Transverse colon (tissue), 4 donors: ENCODE results near the gene ATP6V1C2. TPM values are rescaled to one million over a fixed set of nuclear protein-coding genes. Genes with fewer than 3 reads are reported as not detected.

Experiments
- DNase-seq: peaks from one replicate; pipeline ENCODE4 v3.0.0-alpha.2; 2019
- H3K27ac ChIP-seq, 4 donors: fragments of 200-600 bp; sonication (generic); 2 replicates each; pipeline ENCODE4 v1.5.1; 2016 to 2018; ENCODE audit warnings: inconsistent platforms in 4 of 4
- H3K27me3 ChIP-seq: fragments of 200-600 bp; sonication (generic); 2 replicates; pipeline ENCODE4 v1.5.1; 2017; ENCODE audit warnings: inconsistent platforms
- H3K36me3 ChIP-seq, 4 donors: fragments of 200-600 bp; sonication (generic); 2 replicates each; pipeline ENCODE4 v1.5.1; 2017 to 2019; ENCODE audit warnings: inconsistent platforms in 4 of 4
- H3K4me1 ChIP-seq, 4 donors: fragments of 200-600 bp; sonication (generic); 2 replicates each; pipeline ENCODE4 v1.5.1; 2017 to 2020; ENCODE audit warnings: inconsistent platforms in 4 of 4
- H3K4me3 ChIP-seq, 4 donors: fragments of 200-600 bp; sonication (generic); 1 replicate in 1 of 4; 2 replicates in 3 of 4; pipeline versions ENCODE4 v1.5.1 to v1.6.1; 2017 to 2019; ENCODE audit warnings: inconsistent platforms in 4 of 4
- H3K9me3 ChIP-seq, 2 donors: fragments of 200-600 bp; sonication (generic); 2 replicates each; pipeline ENCODE4 v1.5.1; 2017 to 2019; ENCODE audit warnings: inconsistent platforms in 2 of 2
- CTCF ChIP-seq, 5 experiments: fragments of 200-600 bp in 3 of 5; fragments of 450-650 bp in 2 of 5; sonication (generic) in 3 of 5; IDR thresholded peaks; 1 replicate in 2 of 5; 2 replicates in 3 of 5; pipeline ENCODE4 v1.5.1; 2016 to 2017; ENCODE audit warnings: antibody characterized with exemption in 5 of 5, inconsistent platforms in 3 of 5, mild to moderate bottlenecking in 2 of 5, moderate library complexity in 1 of 5
- EP300 ChIP-seq: sonication (generic); formaldehyde crosslinking; IDR thresholded peaks from one replicate; pipeline ENCODE4 v1.6.1; 2017; ENCODE audit warnings: antibody characterized with exemption, low read depth
- POLR2A ChIP-seq: fragments of 450-650 bp; IDR thresholded peaks from one replicate; pipeline ENCODE4 v1.6.1; 2016; ENCODE audit warnings: antibody characterized with exemption, mild to moderate bottlenecking, moderate library complexity
- POLR2AphosphoS5 ChIP-seq, 3 donors: sonication (generic); formaldehyde crosslinking; IDR thresholded peaks; one replicate each; pipeline ENCODE4 v1.6.1; 2016; ENCODE audit warnings: antibody characterized with exemption in 3 of 3
- WGBS, 2 donors: methylation state at CpG; one replicate each; pipeline ENCODE4 v1.1.5; 2018; ENCODE audit warnings: low coverage in 1 of 2; 5-methylcytosine and 5-hydroxymethylcytosine counted together
- in situ Hi-C, 4 donors: fragments of 200-750 bp; cut with MboI; loops; one replicate each; pipeline versions ENCODE4 v1.15.0 to v1.15.1; 2017; ENCODE audit warnings: low sequenced_read_pairs in 3 of 4, low pct_ligation_motif_present in 1 of 4, low pct_unique_long_range_greater_than_20kb in 1 of 4
- intact Hi-C: fragments of 100-400 bp; cut with DNase I; formaldehyde crosslinking; loops from one replicate; pipeline ENCODE4 v1.15.1; 2023; ENCODE audit warnings: low total_unique reads
- total RNA-seq, 4 donors: library from RNA; depleted of rRNA; stranded (reverse); fragments of >200 nt; gene quantifications; one replicate each; pipeline ENCODE4 v1.1.0, GENCODE V29; 2016

Gene ATP6V1C2
- total RNA-seq, 4 donors from 2014 or later = 0.48 to 43.0 (median 1.2) TPM

- no peak overlapping the region for H3K4me3 ChIP-seq
- no peaks in the 10 kb centered on the region for H3K36me3 ChIP-seq
- peaks cover 0 to 10% (median 4%) of the 10 kb centered on the region in 4 donors for H3K4me1 ChIP-seq
- peak; percentile 37 for DNase-seq
- H3K27me3 ChIP-seq = peaks cover 10% of the 10 kb centered on the region
- H3K27ac ChIP-seq = no peak overlapping the region
- 70% methylated on average over 8 of the region's 8 CpGs; no CpG with 5 or more reads in 1 of the 2 donors for WGBS, 2 donors
- intact Hi-C loops (loop anchor here (10.0 kb wide), 1 partner anchor 85 kb away; the partner anchor contains the start of gene KCNF1), in situ Hi-C loops (loop anchor here in 3 of 4 donors (10.0 to 25.0 kb wide), 3 partner anchors 75 to 607 kb away; no protein-coding TSS in a partner anchor)
- TF ChIP-seq POLR2A (no peak), POLR2AphosphoS5 (IDR thresholded peaks at IDR 0.05) (no peak), EP300 (no peak), CTCF (IDR thresholded peaks at IDR 0.05) (no peak)
- no peaks in the 10 kb centered on the region for H3K9me3 ChIP-seq
Observed at GRCh38 chr2:10830203-10830602, 108.8 kb downstream of the ATP6V1C2 start.

- no peak for TF ChIP-seq CTCF (IDR thresholded peaks at IDR 0.05)
- TF ChIP-seq POLR2AphosphoS5 (IDR thresholded peaks at IDR 0.05) = no peak
- no peak for TF ChIP-seq POLR2A
- TF ChIP-seq EP300 = no peak
- WGBS, 2 donors = 78% methylated on average over 30 of the region's 30 CpGs; no CpG with 5 or more reads in 1 of the 2 donors
- in situ Hi-C loops (loop anchor here in 3 of 4 donors (10.0 to 25.0 kb wide), 3 partner anchors 74 to 606 kb away; no protein-coding TSS in a partner anchor), intact Hi-C loops (loop anchor here (10.0 kb wide), 1 partner anchor 84 kb away; the partner anchor contains the start of gene KCNF1)
- Histone ChIP-seq H3K4me3 (no peak overlapping the region), H3K4me1 (peaks cover 0 to 15% (median 7%) of the 10 kb centered on the region in 4 donors), H3K36me3 (no peaks in the 10 kb centered on the region), H3K27me3 (peaks cover 10% of the 10 kb centered on the region), H3K27ac (no peak overlapping the region), H3K9me3 (no peaks in the 10 kb centered on the region)
- DNase-seq = no peak
Observed at GRCh38 chr2:10830641-10831399, 109.4 kb downstream of the ATP6V1C2 start.

GRCh38 chr2:10831400-10831985 is 110.1 kb downstream of the ATP6V1C2 start:
- no peak for TF ChIP-seq CTCF (IDR thresholded peaks at IDR 0.05)
- no peak for TF ChIP-seq POLR2A
- no peak for TF ChIP-seq EP300
- no peak for TF ChIP-seq POLR2AphosphoS5 (IDR thresholded peaks at IDR 0.05)
- DNase-seq = no peak
- Histone ChIP-seq H3K9me3 (no peaks in the 10 kb centered on the region), H3K36me3 (no peaks in the 10 kb centered on the region), H3K27ac (no peak overlapping the region), H3K4me3 (no peak overlapping the region), H3K27me3 (peaks cover 10% of the 10 kb centered on the region), H3K4me1 (peaks cover 0 to 15% (median 7%) of the 10 kb centered on the region in 4 donors)
- intact Hi-C loops (loop anchor here (10.0 kb wide), 1 partner anchor 83 kb away; the partner anchor contains the start of gene KCNF1), in situ Hi-C loops (loop anchor here in 3 of 4 donors (10.0 to 25.0 kb wide), 3 partner anchors 73 to 606 kb away; no protein-coding TSS in a partner anchor)
- WGBS, 2 donors = 75 to 100% methylated on average over 1 to 16 of the region's 16 CpGs
